ENCODE measurements around the gene TGFB2.

DNA sequence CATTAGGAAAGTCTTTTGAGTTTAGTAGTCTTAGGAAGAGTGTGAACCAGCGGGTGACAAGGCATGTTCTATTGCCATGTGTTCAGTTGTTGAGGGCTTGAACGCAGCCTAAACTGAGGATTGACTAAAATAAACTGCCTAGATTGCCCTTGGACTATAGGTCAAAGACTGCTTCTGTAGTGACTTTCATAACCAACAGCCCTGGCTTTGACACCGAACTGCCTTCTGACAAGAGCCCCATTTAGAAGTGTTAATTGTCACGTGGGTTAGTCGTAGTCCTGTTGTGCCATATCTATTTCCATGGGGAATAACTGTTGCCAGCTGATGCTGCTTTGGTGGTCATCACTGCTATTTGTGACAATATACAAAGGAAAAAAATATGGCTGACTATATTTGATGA, 90.4 kb downstream of the TGFB2 start:
- TF ChIP-seq CTCF (IDR thresholded peaks at IDR 0.05) (no peak), POLR2AphosphoS5 (IDR thresholded peaks at IDR 0.05) (no peak)

All from stomach (tissue), 4 donors.